ENCODE measurements around the gene GPATCH2. TPM values are rescaled to one million over a fixed set of nuclear protein-coding genes. Genes with fewer than 3 reads are reported as not detected.

The GPATCH2 gene
- total RNA-seq, 1 donor from 2014 or later: 39.3 TPM

- TF ChIP-seq CTCF (IDR thresholded peaks at IDR 0.05) (no peak), EZH2 (IDR thresholded peaks at IDR 0.05) (no peak), EZH2phosphoT487 (IDR thresholded peaks at IDR 0.05) (no peak)
- no peaks in the 10 kb centered on the region for H3K36me3 ChIP-seq
- no peak for DNase-seq (ENCODE audit: low spot score)
- no peak overlapping the region for H3K9ac ChIP-seq
- Mint-ChIP-seq H3K36me3 (peaks cover 2% of the 10 kb centered on the region), H3K27me3 (ENCODE audit: insufficient read depth, low read depth) (peaks cover 2% of the 10 kb centered on the region), H3K27ac (no peak overlapping the region), H3K4me1 (peaks cover 23% of the 10 kb centered on the region), H3K4me3 (no peak overlapping the region), H3K9me3 (no peaks in the 10 kb centered on the region)
- no peak overlapping the region for H3K4me3 ChIP-seq
- H2AFZ ChIP-seq (replicated peaks): no peak overlapping the region
- H3K9me3 ChIP-seq (ENCODE audit: low read depth): no peaks in the 10 kb centered on the region
- peaks cover 84% of the 10 kb centered on the region for H3K79me2 ChIP-seq (ENCODE audit: low read depth)
- peaks cover 11% of the 10 kb centered on the region for H3K4me1 ChIP-seq
- H3K4me2 ChIP-seq: no peak overlapping the region
- H3K27ac ChIP-seq: no peak overlapping the region
- no peaks in the 10 kb centered on the region for H3F3A ChIP-seq (ENCODE audit: low read depth)
- H4K20me1 ChIP-seq (ENCODE audit: low read depth): peaks cover 20% of the 10 kb centered on the region
- no peaks in the 10 kb centered on the region for H3K27me3 ChIP-seq
Measured at GRCh38 chr1:217627431-217627830, 3.5 kb downstream of the GPATCH2 start.

GRCh38 chr1:217626321-217626720 is 4.6 kb downstream of the GPATCH2 start:
- no peaks in the 10 kb centered on the region for H3K9me3 Mint-ChIP-seq
- Histone ChIP-seq H4K20me1 (ENCODE audit: low read depth) (peaks cover 22% of the 10 kb centered on the region), H3K4me1 (peaks cover 13% of the 10 kb centered on the region), H3K79me2 (ENCODE audit: low read depth) (peaks cover 95% of the 10 kb centered on the region), H3F3A (ENCODE audit: low read depth) (no peaks in the 10 kb centered on the region), H3K9me3 (ENCODE audit: low read depth) (no peaks in the 10 kb centered on the region), H2AFZ (replicated peaks) (no peak overlapping the region), H3K27ac (no peak overlapping the region), H3K27me3 (no peaks in the 10 kb centered on the region), H3K4me3 (no peak overlapping the region), H3K4me2 (no peak overlapping the region), H3K36me3 (no peaks in the 10 kb centered on the region), H3K9ac (no peak overlapping the region)
- TF ChIP-seq EZH2 (IDR thresholded peaks at IDR 0.05) (no peak), CTCF (IDR thresholded peaks at IDR 0.05) (no peak), EZH2phosphoT487 (IDR thresholded peaks at IDR 0.05) (no peak)
- no peak overlapping the region for H3K27ac Mint-ChIP-seq
- H3K36me3 Mint-ChIP-seq: peaks cover 4% of the 10 kb centered on the region
- no peak for DNase-seq (ENCODE audit: low spot score)
- no peak overlapping the region for H3K4me3 Mint-ChIP-seq
- peaks cover 2% of the 10 kb centered on the region for H3K27me3 Mint-ChIP-seq (ENCODE audit: insufficient read depth, low read depth)
- peaks cover 17% of the 10 kb centered on the region for H3K4me1 Mint-ChIP-seq

GRCh38 chr1:217622042-217622441 is 8.8 kb downstream of the GPATCH2 start:
- H3K27ac Mint-ChIP-seq: no peak overlapping the region
- H3K4me3 ChIP-seq: no peak overlapping the region
- H3K27me3 ChIP-seq: no peaks in the 10 kb centered on the region
- DNase-seq (ENCODE audit: low spot score): no peak
- H3K9me3 ChIP-seq (ENCODE audit: low read depth): no peaks in the 10 kb centered on the region
- no peak overlapping the region for H3K4me2 ChIP-seq
- H3F3A ChIP-seq (ENCODE audit: low read depth): no peaks in the 10 kb centered on the region
- peaks cover 9% of the 10 kb centered on the region for H3K4me1 ChIP-seq
- no peaks in the 10 kb centered on the region for H3K9me3 Mint-ChIP-seq
- no peak overlapping the region for H3K27ac ChIP-seq
- TF ChIP-seq EZH2phosphoT487 (IDR thresholded peaks at IDR 0.05): no peak
- H3K9ac ChIP-seq: no peak overlapping the region
- H3K79me2 ChIP-seq (ENCODE audit: low read depth): peaks cover 90% of the 10 kb centered on the region
- peaks cover 16% of the 10 kb centered on the region for H3K36me3 Mint-ChIP-seq
- H3K4me1 Mint-ChIP-seq: no peaks in the 10 kb centered on the region
- H4K20me1 ChIP-seq (ENCODE audit: low read depth): peaks cover 19% of the 10 kb centered on the region
- no peak overlapping the region for H2AFZ ChIP-seq (replicated peaks)
- peaks cover 2% of the 10 kb centered on the region for H3K27me3 Mint-ChIP-seq (ENCODE audit: insufficient read depth, low read depth)
- no peak overlapping the region for H3K4me3 Mint-ChIP-seq
- H3K36me3 ChIP-seq: no peaks in the 10 kb centered on the region

GRCh38 chr1:217620814-217621213 is 10.1 kb downstream of the GPATCH2 start:
- H3K27me3 ChIP-seq: no peaks in the 10 kb centered on the region
- H3K9me3 ChIP-seq (ENCODE audit: low read depth): no peaks in the 10 kb centered on the region
- peaks cover 9% of the 10 kb centered on the region for H3K4me1 ChIP-seq
- H3K9ac ChIP-seq: no peak overlapping the region
- no peaks in the 10 kb centered on the region for H3K36me3 ChIP-seq
- peak overlapping the region; percentile 47 for H3K27ac ChIP-seq
- H2AFZ ChIP-seq (replicated peaks): no peak overlapping the region
- peaks cover 85% of the 10 kb centered on the region for H3K79me2 ChIP-seq (ENCODE audit: low read depth)
- H3K36me3 Mint-ChIP-seq: peaks cover 16% of the 10 kb centered on the region
- peak overlapping the region; percentile 30 for H3K4me2 ChIP-seq
- peaks cover 2% of the 10 kb centered on the region for H3K27me3 Mint-ChIP-seq (ENCODE audit: insufficient read depth, low read depth)
- H4K20me1 ChIP-seq (ENCODE audit: low read depth): peaks cover 19% of the 10 kb centered on the region
- no peak overlapping the region for H3K4me3 ChIP-seq
- no peaks in the 10 kb centered on the region for H3F3A ChIP-seq (ENCODE audit: low read depth)
- DNase-seq (ENCODE audit: low spot score): peak; percentile 21
- H3K4me1 Mint-ChIP-seq: no peaks in the 10 kb centered on the region
- H3K4me3 Mint-ChIP-seq: no peak overlapping the region
- TF ChIP-seq CTCF (IDR thresholded peaks at IDR 0.05): no peak
- no peak for TF ChIP-seq EZH2phosphoT487 (IDR thresholded peaks at IDR 0.05)
- no peak for TF ChIP-seq EZH2 (IDR thresholded peaks at IDR 0.05)
- H3K9me3 Mint-ChIP-seq: no peaks in the 10 kb centered on the region
- no peak overlapping the region for H3K27ac Mint-ChIP-seq
